HepG2 (cell line): ENCODE data around the gene TPX2. TPM values are rescaled to one million over a fixed set of nuclear protein-coding genes. Genes with fewer than 3 reads are reported as not detected.

ENCODE experiments used
- FLYWCH1 ChIP-seq: sonication (generic); formaldehyde crosslinking; IDR thresholded peaks from 2 replicates; pipeline ENCODE4 v1.8.1; 2023; ENCODE audit warnings: mild to moderate bottlenecking, missing genetic modification reagents
- FOXK2 ChIP-seq: fragments of 450-650 bp; IDR thresholded peaks from 2 replicates; pipeline ENCODE4 v1.6.1; 2016
- HBP1 ChIP-seq: IDR thresholded peaks from 2 replicates; pipeline ENCODE4 v1.6.1; 2016; ENCODE audit warnings: low read depth, control low read depth
- HIC2 ChIP-seq: sonication (generic); formaldehyde crosslinking; IDR thresholded peaks from 2 replicates; pipeline ENCODE4 v1.9.0; 2022; ENCODE audit warnings: low read depth, missing genetic modification reagents
- JARID2 ChIP-seq: sonication (generic); formaldehyde crosslinking; IDR thresholded peaks from 2 replicates; pipeline ENCODE4 v1.8.1; 2023; ENCODE audit warnings: missing genetic modification reagents, inconsistent platforms; ENCODE audit not compliant: insufficient replicate concordance
- MAFF ChIP-seq: IDR thresholded peaks from 2 replicates; pipeline ENCODE4 v1.6.1; 2011; ENCODE audit warnings: low read depth, low read length, improper control_type of control experiment
- MAX ChIP-seq: IDR thresholded peaks from 2 replicates; pipeline ENCODE4 v1.6.1; 2012; ENCODE audit warnings: inconsistent platforms
- PITX1 ChIP-seq: sonication (generic); formaldehyde crosslinking; IDR thresholded peaks from 2 replicates; pipeline ENCODE4 v1.5.1; 2020; ENCODE audit warnings: mild to moderate bottlenecking, missing genetic modification reagents
- POLR2A ChIP-seq, 2 experiments: IDR thresholded peaks; 2 replicates each; pipeline ENCODE4 v1.6.1; 2011; ENCODE audit warnings: low read depth in 2 of 2, low read length in 2 of 2, mild to moderate bottlenecking in 1 of 2, moderate library complexity in 1 of 2; ENCODE audit not compliant: insufficient read depth in 1 of 2
- RBFOX2 ChIP-seq: fragments of 200-400 bp; formaldehyde crosslinking; IDR thresholded peaks from 2 replicates; pipeline ENCODE4 v1.6.1; 2017; ENCODE audit warnings: low read depth, mild to moderate bottlenecking, low read length
- RBM22 ChIP-seq: fragments of 200-400 bp; formaldehyde crosslinking; optimal IDR thresholded peaks from 2 replicates; pipeline ENCODE3; 2017; ENCODE audit warnings: mild to moderate bottlenecking, low read length, moderate library complexity
- SP2 ChIP-seq: sonication (generic); formaldehyde crosslinking; IDR thresholded peaks from 2 replicates; pipeline ENCODE4 v1.5.1; 2020; ENCODE audit warnings: mild to moderate bottlenecking, missing genetic modification reagents
- TAF15 ChIP-seq: fragments of 200-400 bp; formaldehyde crosslinking; IDR thresholded peaks from one replicate; pipeline ENCODE4 v1.6.1; 2018; ENCODE audit warnings: mild to moderate bottlenecking, low read depth, low read length; ENCODE audit not compliant: poor library complexity, severe bottlenecking
- TEAD2 ChIP-seq: sonication (generic); formaldehyde crosslinking; IDR thresholded peaks from 2 replicates; pipeline ENCODE4 v1.9.0; 2021; ENCODE audit warnings: missing genetic modification reagents
- THAP7 ChIP-seq: sonication (generic); formaldehyde crosslinking; IDR thresholded peaks from 2 replicates; pipeline ENCODE4 v1.8.1; 2023; ENCODE audit warnings: mild to moderate bottlenecking, missing genetic modification reagents
- ZBTB39 ChIP-seq: sonication (generic); formaldehyde crosslinking; IDR thresholded peaks from 2 replicates; pipeline ENCODE4 v1.5.0; 2020; ENCODE audit warnings: missing genetic modification reagents
- ZNF17 ChIP-seq: sonication (generic); formaldehyde crosslinking; IDR thresholded peaks from 2 replicates; pipeline ENCODE4 v1.5.0; 2020; ENCODE audit warnings: mild to moderate bottlenecking, missing genetic modification reagents
- ZNF331 ChIP-seq: sonication (generic); formaldehyde crosslinking; IDR thresholded peaks from 2 replicates; pipeline ENCODE4 v1.4.0; 2020; ENCODE audit warnings: missing genetic modification reagents
- ZNF547 ChIP-seq: sonication (generic); formaldehyde crosslinking; IDR thresholded peaks from 2 replicates; pipeline ENCODE4 v1.5.1; 2020; ENCODE audit warnings: mild to moderate bottlenecking, missing genetic modification reagents
- ZNF557 ChIP-seq: sonication (generic); formaldehyde crosslinking; IDR thresholded peaks from 2 replicates; pipeline ENCODE4 v1.4.0; 2020; ENCODE audit warnings: missing genetic modification reagents
- ZNF709 ChIP-seq: sonication (generic); formaldehyde crosslinking; IDR thresholded peaks from 2 replicates; pipeline ENCODE4 v1.5.0; 2020; ENCODE audit warnings: mild to moderate bottlenecking, missing genetic modification reagents
- ZNF710 ChIP-seq: sonication (generic); formaldehyde crosslinking; IDR thresholded peaks from 2 replicates; pipeline ENCODE4 v1.5.0; 2020; ENCODE audit warnings: mild to moderate bottlenecking, missing genetic modification reagents, borderline replicate concordance
- ZNF781 ChIP-seq: sonication (generic); formaldehyde crosslinking; IDR thresholded peaks from 2 replicates; pipeline ENCODE4 v1.5.1; 2020; ENCODE audit warnings: borderline replicate concordance, mild to moderate bottlenecking, missing genetic modification reagents; ENCODE audit errors: not compliant biosample characterization
- polyA plus RNA-seq, 8 experiments: library from polyadenylated mRNA; depleted of rRNA in 3 of 8; stranded (reverse) in 7 of 8; unstranded in 1 of 8; fragments of >200 nt; fragmentation: Illumina TruSeq in 4 of 8; extraction: Trizol in 4 of 8; gene quantifications; 2 replicates each; pipeline versions ENCODE4 v1.2.1 to v1.2.3, GENCODE V29; 2011 to 2016; ENCODE audit warnings: low read depth in 4 of 8, missing spikeins in 1 of 8, mixed read lengths in 1 of 8; ENCODE audit not compliant: insufficient read depth in 1 of 8
- total RNA-seq, 5 experiments: library from RNA; depleted of rRNA; stranded (reverse); fragments of >200 nt; fragmentation: Illumina TruSeq; extraction: Trizol; gene quantifications; 2 replicates each; pipeline ENCODE4 v1.2.3, GENCODE V29; 2016; ENCODE audit warnings: low read depth in 1 of 5

Gene TPX2
- total and polyA plus RNA-seq, 2 of the 13 experiments (the other 11 are each of a cell fraction or from before 2014, with no cell fraction given): 34.3 to 124 TPM

GRCh38 chr20:31739550-31739977 lies 474 bp downstream of the TPX2 start (continued):
- TF ChIP-seq TAF15 (no peak), ZNF557 (CRISPR knock-in tag) (no peak), MAFF (no peak), ZBTB39 (CRISPR knock-in tag) (no peak), FLYWCH1 (CRISPR knock-in tag) (no peak), THAP7 (CRISPR knock-in tag) (0 out of 2 replicates have a peak, but pooled peaks have one; percentile 8), HIC2 (no peak), ZNF331 (CRISPR knock-in tag) (no peak), FOXK2 (no peak), MAX (no peak), TEAD2 (CRISPR knock-in tag) (no peak), ZNF709 (CRISPR knock-in tag) (no peak; the same call in 1 of the 2 replicates), RBM22 (no peak), PITX1 (CRISPR knock-in tag) (no peak), JARID2 (CRISPR knock-in tag) (no peak), ZNF17 (CRISPR knock-in tag) (no peak), SP2 (CRISPR knock-in tag) (no peak), ZNF781 (CRISPR knock-in tag) (no peak), POLR2A (IDR thresholded peaks at IDR 0.05; ENCODE audit: insufficient read depth in 1 of 2, low read depth in 2 of 2, low read length in 2 of 2) (no peak), ZNF710 (CRISPR knock-in tag) (peak; percentile 22; the same call in 1 of the 2 replicates), RBFOX2 (peak; percentile 47; the same call in 1 of the 2 replicates), HBP1 (no peak), ZNF547 (CRISPR knock-in tag) (no peak; the same call in 1 of the 2 replicates)
